ENCODE results near the gene NAV3.

DNA sequence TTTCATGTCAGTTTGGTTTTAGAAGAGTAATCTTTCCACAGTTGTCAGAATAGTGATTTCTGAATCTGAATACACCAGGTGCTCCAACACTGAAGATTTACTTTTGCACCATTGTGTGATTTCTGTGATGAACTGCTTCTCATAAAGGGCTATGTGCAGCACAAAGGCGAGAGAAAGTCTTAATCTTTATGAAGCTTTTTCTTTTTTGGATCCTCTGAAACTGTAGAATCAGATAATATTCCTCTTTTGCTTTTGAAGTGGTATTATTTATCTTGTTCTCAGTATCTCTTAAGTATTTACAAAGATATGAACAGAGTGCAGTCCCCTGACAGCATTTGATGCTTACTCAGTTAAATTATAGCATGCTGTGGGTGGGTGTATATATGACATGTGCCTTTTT lies 207.8 kb downstream of the NAV3 start:
- TF ChIP-seq, protein P1, sequence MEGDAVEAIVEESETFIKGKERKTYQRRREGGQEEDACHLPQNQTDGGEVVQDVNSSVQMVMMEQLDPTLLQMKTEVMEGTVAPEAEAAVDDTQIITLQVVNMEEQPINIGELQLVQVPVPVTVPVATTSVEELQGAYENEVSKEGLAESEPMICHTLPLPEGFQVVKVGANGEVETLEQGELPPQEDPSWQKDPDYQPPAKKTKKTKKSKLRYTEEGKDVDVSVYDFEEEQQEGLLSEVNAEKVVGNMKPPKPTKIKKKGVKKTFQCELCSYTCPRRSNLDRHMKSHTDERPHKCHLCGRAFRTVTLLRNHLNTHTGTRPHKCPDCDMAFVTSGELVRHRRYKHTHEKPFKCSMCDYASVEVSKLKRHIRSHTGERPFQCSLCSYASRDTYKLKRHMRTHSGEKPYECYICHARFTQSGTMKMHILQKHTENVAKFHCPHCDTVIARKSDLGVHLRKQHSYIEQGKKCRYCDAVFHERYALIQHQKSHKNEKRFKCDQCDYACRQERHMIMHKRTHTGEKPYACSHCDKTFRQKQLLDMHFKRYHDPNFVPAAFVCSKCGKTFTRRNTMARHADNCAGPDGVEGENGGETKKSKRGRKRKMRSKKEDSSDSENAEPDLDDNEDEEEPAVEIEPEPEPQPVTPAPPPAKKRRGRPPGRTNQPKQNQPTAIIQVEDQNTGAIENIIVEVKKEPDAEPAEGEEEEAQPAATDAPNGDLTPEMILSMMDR (IDR thresholded peaks at IDR 0.05), result no peak
- no peak for TF ChIP-seq POLR2A (IDR thresholded peaks at IDR 0.05)
